ENCODE measurements around the gene CPE.

CPE gene

GRCh38 chr4:165418073-165418472 lies 39.3 kb downstream of the CPE start:
- H3K27me3 ChIP-seq (ENCODE audit: insufficient read depth, poor library complexity, severe bottlenecking) = peaks cover 2% of the 10 kb centered on the region
- H3K27ac ChIP-seq (replicated peaks) = no peak overlapping the region
- no peak for TF ChIP-seq CTCF (IDR thresholded peaks at IDR 0.05; ENCODE audit: insufficient read depth, low read length)
- no peak for TF ChIP-seq SPI1 (IDR thresholded peaks at IDR 0.05; ENCODE audit: borderline replicate concordance, low read depth)
- no peak for TF ChIP-seq GABPA (IDR thresholded peaks at IDR 0.05; ENCODE audit: low read depth)
- TF ChIP-seq POLR2AphosphoS5 (IDR thresholded peaks at IDR 0.05; ENCODE audit: low read depth) = no peak
- TF ChIP-seq REST (IDR thresholded peaks at IDR 0.05; ENCODE audit: insufficient replicate concordance, low read depth) = no peak
- H3K4me3 ChIP-seq (replicated peaks; ENCODE audit: insufficient read depth, low read length) = no peak overlapping the region
- DNase-seq (ENCODE audit: low read depth in 1 of 2, low spot score in 1 of 2) = no peak

- no peak for TF ChIP-seq GABPA (IDR thresholded peaks at IDR 0.05; ENCODE audit: low read depth)
- TF ChIP-seq CTCF (IDR thresholded peaks at IDR 0.05; ENCODE audit: insufficient read depth, low read length) = no peak
- no peak for TF ChIP-seq SPI1 (IDR thresholded peaks at IDR 0.05; ENCODE audit: borderline replicate concordance, low read depth)
- no peak for TF ChIP-seq POLR2AphosphoS5 (IDR thresholded peaks at IDR 0.05; ENCODE audit: low read depth)
- no peak for TF ChIP-seq REST (IDR thresholded peaks at IDR 0.05; ENCODE audit: insufficient replicate concordance, low read depth)
- no peak for DNase-seq (ENCODE audit: low read depth in 1 of 2, low spot score in 1 of 2)
- no peaks in the 10 kb centered on the region for H3K27me3 ChIP-seq (ENCODE audit: insufficient read depth, poor library complexity, severe bottlenecking)
- no peak overlapping the region for H3K27ac ChIP-seq (replicated peaks)
- H3K4me3 ChIP-seq (replicated peaks; ENCODE audit: insufficient read depth, low read length) = no peak overlapping the region
Measured at GRCh38 chr4:165425629-165426028, 46.8 kb downstream of the CPE start.

GRCh38 chr4:165426331-165426730 lies 47.5 kb downstream of the CPE start:
- DNase-seq (ENCODE audit: low read depth in 1 of 2, low spot score in 1 of 2) = no peak
- TF ChIP-seq CTCF (IDR thresholded peaks at IDR 0.05; ENCODE audit: insufficient read depth, low read length) = no peak
- no peak for TF ChIP-seq GABPA (IDR thresholded peaks at IDR 0.05; ENCODE audit: low read depth)
- TF ChIP-seq SPI1 (IDR thresholded peaks at IDR 0.05; ENCODE audit: borderline replicate concordance, low read depth) = no peak
- no peak for TF ChIP-seq REST (IDR thresholded peaks at IDR 0.05; ENCODE audit: insufficient replicate concordance, low read depth)
- TF ChIP-seq POLR2AphosphoS5 (IDR thresholded peaks at IDR 0.05; ENCODE audit: low read depth) = no peak
- H3K4me3 ChIP-seq (replicated peaks; ENCODE audit: insufficient read depth, low read length) = no peak overlapping the region
- H3K27ac ChIP-seq (replicated peaks) = no peak overlapping the region
- H3K27me3 ChIP-seq (ENCODE audit: insufficient read depth, poor library complexity, severe bottlenecking) = no peaks in the 10 kb centered on the region

Data from HL-60 (cell line).